Astrocyte of the cerebellum (primary cell): ENCODE results near the gene FOXA1.

ENCODE experiments used
- DNase-seq: peaks from one replicate; pipeline ENCODE4 v3.0.0-alpha.2; 2011; ENCODE audit warnings: low read depth
- H3K4me3 ChIP-seq: 2 replicates; pipeline ENCODE4 v1.5.1; 2011; ENCODE audit warnings: mild to moderate bottlenecking, low read depth, low read length, moderate library complexity
- in situ Hi-C: cut with HindIII; loops from 2 replicates; pipeline ENCODE4 v1.10.0; 2017; ENCODE audit warnings: low sequenced_read_pairs
- TF ChIP-seq, protein P1 (sequence below): IDR thresholded peaks from 2 replicates; pipeline ENCODE4 v1.5.1; 2012; ENCODE audit warnings: low read length, low read depth, moderate library complexity, mild to moderate bottlenecking; ENCODE audit errors: missing control alignments

The FOXA1 gene

DNA sequence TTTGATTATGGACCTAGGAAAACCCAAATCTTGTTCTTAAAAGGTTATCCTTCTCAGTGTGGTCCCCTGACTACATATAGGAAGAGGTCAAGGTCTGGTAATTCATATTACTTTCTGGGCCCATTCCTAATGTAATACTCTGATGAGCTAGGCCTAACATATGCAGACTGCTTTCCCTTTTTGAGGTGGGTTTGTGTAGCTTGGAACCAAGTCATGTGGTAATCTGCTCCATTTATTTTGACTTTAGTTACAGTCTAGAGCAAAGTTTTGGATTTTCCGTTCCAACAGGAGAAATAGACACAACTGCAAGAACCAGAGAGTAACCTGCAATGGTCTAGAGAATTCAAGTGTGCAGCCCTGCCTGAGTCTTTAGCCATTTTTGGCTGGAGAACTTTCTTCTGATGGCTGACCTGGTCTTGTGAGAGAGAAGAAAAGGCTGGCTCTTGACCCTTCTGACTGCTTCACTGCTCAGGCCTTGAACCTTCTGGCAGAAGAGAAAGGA is 22.9 kb upstream of the FOXA1 start:
- no peak for DNase-seq
- TF ChIP-seq, protein P1, sequence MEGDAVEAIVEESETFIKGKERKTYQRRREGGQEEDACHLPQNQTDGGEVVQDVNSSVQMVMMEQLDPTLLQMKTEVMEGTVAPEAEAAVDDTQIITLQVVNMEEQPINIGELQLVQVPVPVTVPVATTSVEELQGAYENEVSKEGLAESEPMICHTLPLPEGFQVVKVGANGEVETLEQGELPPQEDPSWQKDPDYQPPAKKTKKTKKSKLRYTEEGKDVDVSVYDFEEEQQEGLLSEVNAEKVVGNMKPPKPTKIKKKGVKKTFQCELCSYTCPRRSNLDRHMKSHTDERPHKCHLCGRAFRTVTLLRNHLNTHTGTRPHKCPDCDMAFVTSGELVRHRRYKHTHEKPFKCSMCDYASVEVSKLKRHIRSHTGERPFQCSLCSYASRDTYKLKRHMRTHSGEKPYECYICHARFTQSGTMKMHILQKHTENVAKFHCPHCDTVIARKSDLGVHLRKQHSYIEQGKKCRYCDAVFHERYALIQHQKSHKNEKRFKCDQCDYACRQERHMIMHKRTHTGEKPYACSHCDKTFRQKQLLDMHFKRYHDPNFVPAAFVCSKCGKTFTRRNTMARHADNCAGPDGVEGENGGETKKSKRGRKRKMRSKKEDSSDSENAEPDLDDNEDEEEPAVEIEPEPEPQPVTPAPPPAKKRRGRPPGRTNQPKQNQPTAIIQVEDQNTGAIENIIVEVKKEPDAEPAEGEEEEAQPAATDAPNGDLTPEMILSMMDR = no peak
- in situ Hi-C loops = no loop called here
- no peak overlapping the region for H3K4me3 ChIP-seq

DNA sequence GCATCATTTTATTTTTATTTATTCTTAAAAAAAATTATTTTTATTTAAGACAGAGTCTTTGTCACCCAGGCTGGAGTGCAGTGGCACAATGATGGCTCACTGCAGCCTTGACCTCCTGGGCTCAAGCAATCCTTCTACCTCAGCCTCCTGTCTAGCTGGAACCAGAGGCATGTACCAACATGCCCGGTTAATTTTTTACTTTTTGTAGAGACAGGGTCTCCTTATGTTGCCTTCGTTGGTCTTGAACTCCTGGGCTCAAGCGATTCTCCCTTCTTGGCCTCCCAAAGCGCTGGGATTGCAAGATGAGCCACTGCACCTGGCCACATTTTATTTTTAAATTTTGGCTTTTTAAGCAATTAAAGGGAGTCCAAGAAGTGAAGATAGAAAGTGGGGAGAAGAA is 21.8 kb upstream of the FOXA1 start:
- TF ChIP-seq, protein P1 = no peak
- DNase-seq = no peak
- in situ Hi-C loops = no loop called here
- no peak overlapping the region for H3K4me3 ChIP-seq

DNA sequence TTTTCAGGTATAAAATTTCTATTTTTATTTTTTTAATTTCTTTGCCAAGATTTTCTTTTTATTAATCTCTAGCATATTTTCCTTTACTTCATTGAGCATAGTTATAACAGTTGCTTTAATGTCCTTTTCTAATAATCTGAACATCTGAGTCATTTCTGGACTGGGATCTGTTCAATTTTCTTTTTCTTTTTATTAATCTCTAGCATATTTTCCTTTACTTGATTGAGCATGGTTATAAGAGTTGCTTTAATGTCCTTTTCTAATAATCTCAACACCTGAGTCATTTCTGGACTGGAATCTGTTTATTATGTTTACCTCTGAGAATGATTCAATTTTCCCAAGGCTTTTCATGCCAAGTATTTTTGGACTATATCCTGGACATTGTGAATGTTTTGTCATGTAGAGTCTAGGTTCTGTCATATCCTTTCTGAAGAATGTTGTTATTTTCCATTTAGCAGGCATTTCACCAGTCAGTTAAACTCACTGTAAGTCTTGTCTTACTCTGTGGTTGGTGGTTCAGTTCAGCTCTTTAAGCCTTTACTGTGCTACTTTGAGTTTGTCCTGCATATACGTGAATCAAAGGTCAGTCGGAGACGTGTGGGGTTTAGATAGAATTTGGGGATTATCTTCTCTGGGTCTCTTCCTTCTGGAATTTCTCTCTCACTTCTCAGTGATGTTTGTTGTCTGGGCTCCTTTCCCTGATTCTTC is 20.7 kb upstream of the FOXA1 start:
- no peak for DNase-seq
- TF ChIP-seq, protein P1 = no peak
- H3K4me3 ChIP-seq = no peak overlapping the region
- in situ Hi-C loops = no loop called here

DNA sequence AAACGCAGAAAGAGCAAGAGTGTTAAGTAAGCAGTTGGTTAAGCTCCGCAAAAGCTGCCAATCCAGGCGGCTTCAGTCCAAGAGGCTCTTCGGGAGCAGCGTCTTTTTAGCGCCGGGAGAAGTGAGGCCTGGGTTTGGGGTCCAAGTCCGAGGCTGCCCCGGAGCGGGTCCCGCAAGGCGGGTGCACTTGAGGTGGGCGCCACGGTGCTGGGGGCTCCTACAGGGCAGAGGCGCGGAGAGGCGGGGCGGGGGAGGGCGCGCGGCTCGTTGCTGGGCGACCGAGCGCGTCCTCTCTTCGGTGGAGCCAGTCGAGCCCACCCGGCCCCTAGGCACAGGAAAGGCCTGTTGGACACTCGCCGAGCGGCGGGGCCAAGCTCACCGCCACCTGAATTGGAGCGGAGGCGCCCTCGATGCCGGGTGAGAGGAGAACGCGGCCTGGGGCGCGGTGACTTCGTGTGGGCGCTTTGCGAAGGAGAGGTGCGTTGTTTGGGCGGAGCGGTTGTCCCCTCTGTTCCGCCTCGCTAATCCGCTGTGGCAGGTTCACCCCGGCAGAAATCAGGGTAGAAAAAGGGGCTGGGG is 16.0 kb upstream of the FOXA1 start:
- peak overlapping the region; percentile 36 for H3K4me3 ChIP-seq
- no peak for DNase-seq
- in situ Hi-C loops = no loop called here
- TF ChIP-seq, protein P1 = no peak

DNA sequence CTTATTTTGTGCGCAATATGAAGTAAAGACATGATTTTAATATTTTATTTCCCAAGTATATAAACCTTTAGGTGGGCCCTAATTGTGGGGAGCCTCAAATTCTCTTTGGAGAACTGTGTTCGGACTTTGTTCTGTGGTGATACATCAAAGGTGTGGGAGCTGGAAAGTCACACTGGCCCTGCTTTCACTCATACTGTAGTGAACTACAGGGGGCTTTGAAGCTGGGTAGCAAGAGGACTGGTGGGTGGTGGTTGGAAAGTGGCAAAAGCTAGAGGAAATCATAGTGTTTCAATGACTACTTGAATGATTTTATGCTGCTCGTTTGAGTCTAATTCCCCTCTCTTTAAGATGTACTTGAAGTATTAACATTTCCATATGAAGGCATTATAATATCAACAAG is 13.6 kb upstream of the FOXA1 start:
- DNase-seq = no peak
- TF ChIP-seq, protein P1 = no peak
- in situ Hi-C loops = no loop called here
- H3K4me3 ChIP-seq = no peak overlapping the region

DNA sequence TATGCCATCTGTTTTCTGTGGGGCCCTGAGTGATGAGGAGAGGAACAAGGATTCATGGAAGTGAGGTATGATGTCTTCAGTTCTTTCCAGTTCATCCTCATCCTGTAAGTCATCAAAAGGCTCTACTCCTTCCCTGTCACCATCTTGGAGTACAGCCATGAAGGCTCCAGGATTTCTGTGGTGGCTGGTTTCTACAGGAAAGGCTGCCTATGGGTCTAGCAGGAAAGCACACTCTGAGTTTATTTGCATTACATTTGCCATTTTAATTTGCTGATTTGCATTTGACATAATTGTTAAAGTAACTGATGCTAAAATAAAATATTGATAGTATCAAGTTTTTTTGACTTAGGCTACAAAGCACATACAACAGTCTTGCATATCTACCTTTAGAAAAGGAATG is 11.6 kb upstream of the FOXA1 start:
- in situ Hi-C loops = no loop called here
- no peak overlapping the region for H3K4me3 ChIP-seq
- DNase-seq = no peak
- TF ChIP-seq, protein P1 = no peak
